GM18498 (cell line): ENCODE data around the gene CLBA1.

Experiments
- ATAC-seq: cut with Tn5 transposase; IDR thresholded peaks from one replicate; pipeline ENCODE4 v1.9.1; 2021; ENCODE audit warnings: mild to moderate bottlenecking, moderate library complexity; ENCODE audit not compliant: unreplicated experiment

Gene CLBA1

DNA sequence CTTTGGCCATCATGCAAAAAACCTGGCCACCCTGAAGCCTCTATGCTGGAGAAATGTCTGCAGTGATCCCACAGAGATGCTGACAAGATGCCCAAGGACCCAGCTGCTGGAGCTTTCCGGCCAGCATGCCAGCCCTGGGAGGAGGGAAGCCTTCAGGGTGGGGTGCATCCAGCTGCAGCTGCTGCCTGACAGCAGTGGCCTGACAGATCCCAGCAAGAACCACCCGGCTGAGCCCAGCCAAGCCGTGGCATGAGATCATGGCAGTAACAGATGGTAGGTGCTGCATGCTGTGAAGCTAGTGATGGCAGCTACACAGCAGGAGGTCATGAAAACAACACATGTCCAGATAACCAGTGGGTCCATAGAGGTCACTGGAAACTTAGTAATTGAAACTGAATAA is 13.8 kb downstream of the CLBA1 start:
- no peak for ATAC-seq

DNA sequence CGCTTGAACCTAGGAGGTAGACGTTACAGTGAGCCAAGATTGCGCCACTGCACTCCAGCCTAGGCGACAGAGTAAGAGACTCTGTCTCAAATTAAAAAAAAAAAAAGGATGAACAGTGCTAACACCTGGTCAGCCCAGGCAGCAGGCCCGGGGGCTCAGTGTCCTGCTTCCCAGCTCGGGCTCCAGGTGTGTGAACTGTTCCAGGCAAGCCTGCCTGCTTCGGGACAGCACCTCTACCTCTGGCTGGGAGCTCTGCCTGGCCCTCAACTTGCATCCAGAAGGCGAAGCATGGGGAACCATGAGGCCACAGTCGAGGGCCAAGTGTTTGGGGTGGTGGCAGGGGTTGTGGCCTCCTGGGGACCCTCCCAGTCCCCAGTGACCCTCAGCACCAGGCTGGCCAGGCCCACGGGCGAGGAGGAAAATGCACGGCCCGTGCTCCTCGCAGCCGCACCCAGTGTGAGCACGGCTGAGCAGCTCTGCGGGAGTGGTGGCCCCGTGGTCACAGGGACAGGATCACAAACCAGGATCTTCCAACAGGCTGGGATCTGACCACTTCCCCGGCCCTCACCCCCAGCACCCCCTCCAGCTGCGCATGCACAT is 19.8 kb downstream of the CLBA1 start:
- ATAC-seq = no peak

DNA sequence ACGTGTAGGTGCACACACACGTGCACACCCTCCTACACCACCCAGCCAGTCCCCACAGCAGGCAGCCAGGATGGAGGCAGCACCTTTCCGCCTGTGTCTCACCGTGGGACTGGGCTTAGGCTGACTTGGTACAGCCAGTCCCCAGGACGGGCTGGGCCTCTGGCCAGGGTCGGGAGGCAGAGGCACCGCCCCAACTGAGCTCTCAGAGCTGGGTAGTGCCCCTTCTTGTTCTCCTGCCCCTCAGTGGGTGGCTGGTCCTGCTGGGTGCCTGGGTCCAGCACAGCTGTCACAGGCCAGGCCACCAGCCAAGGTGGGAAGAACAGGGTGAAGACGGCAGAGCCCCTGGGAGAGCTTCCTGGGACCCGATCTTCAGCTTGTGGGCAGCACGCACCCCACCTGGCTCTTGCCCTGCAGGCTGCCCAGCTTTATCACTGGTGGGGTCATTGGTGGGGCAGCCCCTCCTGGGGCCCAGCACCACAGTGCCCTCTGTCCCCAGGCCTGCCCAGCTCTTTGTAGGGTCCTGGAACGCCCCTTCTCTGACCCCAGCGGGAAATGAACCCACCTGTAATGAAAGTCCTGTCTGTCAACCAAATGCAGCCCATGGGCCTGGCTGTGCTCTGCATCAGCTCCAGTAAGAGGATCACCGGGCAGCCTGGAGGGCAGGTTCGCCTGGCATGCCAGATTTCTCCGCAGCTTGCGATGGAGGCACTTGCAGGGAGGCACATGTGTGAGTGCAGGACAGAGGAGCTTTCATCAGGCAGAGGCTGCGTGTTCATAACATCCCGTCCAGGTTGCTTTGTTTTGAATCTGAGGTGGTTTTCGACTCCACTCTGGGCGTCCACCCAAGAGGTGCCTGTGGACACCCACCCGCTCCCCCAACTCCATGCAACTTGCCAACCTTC is 20.6 kb downstream of the CLBA1 start:
- no peak for ATAC-seq

DNA sequence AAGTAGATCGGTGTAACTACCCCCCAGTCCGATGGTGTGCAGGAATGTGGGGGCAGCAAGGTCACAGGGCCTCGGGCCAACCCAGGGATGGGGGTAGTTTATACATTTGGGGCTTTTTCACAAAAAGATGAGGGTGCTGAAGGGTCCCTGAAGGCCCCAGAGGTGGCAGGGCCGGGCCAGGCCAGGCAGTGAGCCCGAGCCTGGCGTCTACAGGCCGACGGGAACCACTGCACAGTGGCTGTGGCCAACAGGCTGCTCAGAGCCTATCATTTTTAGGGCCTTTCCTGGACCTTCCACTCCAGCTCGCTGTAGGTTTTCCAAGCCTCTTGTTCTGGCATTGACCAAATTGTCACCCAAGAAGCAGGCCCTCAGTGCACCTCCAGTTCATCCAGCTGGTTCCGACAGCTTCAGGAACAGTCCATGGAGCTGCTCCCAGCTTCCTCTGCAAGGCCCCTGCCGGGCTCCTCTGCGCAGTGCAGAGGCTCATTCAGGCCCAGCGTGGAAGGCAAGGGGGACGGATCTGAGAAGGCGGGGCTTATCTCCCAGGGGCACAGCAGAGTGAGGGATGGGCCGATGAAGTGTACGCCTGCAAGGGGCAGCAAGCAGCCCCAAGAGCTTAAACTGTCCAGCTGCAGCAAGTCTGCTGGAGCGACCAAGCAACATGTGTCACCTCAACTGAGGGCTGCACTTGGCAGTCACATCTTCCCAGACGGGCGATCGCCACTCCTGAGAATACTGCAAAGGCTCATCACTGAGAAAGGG is 21.4 kb downstream of the CLBA1 start:
- no peak for ATAC-seq

DNA sequence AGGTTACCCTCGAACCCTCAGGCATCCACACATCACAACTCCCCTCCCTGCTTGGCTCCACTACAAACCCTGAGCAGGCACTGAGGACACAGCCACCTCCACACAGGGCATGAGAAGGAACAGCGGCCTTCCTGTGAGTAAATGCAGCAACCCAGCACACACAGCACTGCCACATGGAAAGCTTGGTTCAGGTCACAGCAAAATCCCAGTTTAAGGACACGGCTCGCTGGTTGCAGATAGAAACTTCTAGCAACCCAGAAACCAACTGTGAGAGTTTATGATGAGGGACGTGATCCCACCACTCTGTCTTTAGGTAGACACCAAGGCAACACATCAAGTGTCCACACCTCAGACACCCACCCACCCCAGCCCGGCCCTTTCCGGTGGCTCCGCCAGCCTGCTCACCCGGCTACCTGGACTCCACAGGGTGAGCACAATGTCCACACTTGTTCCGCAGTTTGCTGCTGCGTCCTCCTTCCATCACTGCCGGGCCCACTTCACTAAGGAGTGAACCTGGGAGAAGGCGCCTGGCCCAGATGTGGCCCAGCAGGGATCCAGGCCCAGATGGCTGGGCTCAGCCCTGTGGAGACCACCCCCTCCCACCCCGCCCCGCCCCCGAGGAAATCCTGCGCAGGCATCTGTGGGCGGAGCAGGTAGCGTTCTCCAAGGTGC is 22.1 kb downstream of the CLBA1 start:
- no peak for ATAC-seq

DNA sequence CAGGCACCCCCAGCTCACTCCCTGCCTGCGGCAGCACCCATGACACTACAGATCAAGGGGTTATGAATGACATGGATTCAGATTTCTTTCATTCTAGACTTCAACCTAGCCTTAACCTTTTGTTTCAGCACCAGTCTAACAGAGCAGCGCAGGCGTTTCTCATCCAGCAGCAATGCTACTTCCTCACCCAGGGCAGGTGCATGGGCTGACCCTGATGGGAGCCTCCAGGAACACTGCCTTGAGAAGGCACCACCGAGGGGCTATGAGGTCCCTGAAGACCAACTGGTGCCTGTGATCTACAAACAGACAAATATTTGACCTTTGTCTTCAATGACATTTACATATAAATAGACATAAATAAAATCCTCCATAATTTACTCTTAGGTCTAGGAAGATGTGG is 24.5 kb downstream of the CLBA1 start:
- ATAC-seq = no peak

DNA sequence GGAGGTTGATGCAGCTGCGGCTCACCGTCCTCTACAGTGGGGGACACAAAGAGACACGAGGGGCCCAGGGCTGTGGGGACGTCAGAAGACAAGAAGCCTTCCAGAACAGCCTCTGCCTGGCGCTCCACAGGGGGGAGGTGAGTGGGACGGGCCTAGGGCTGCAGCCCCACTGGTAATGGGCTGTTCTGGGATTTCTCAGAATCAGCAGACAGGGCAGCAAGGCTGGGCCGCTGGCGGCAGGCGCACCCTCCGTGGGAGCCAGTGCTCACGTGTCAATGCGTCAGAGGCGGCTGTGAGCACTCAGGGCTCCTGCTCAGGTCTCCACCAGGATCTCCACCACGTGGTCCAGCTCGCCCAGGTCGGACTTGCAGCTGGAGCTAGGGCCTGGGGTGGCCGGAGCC is 25.3 kb downstream of the CLBA1 start:
- no peak for ATAC-seq

DNA sequence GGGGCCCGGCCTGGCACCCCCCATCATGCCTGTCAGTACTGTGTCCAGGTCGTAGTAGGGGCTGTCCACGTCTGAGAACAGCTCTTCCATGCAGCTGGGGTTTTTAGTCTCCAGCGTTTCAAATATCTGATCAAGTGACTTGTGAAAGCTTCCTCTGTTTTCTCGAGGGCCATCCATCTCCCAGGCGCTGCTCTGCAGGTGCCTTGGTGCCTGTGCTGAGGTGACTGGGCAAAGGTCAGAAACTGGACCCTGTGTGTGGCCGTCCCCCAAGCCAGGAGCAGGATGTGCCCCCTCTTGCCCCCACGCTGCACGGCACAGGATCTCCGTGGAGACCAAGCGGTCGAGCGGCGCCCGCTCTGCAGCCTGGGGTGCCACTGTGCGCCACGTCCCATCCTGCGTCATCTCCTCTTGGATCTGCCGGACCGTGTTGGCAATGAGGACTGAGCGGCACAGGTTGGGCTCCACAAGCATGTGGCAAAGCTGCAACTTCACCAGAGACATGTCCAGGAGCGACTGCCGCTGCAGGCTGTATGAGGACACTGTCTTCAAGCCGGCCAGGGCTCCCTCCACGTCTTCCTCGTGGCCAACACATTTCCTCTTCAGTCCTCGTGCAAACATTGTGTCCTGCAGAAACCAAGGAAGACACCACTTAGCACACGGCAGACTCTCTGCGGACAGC is 25.9 kb downstream of the CLBA1 start:
- ATAC-seq = no peak

DNA sequence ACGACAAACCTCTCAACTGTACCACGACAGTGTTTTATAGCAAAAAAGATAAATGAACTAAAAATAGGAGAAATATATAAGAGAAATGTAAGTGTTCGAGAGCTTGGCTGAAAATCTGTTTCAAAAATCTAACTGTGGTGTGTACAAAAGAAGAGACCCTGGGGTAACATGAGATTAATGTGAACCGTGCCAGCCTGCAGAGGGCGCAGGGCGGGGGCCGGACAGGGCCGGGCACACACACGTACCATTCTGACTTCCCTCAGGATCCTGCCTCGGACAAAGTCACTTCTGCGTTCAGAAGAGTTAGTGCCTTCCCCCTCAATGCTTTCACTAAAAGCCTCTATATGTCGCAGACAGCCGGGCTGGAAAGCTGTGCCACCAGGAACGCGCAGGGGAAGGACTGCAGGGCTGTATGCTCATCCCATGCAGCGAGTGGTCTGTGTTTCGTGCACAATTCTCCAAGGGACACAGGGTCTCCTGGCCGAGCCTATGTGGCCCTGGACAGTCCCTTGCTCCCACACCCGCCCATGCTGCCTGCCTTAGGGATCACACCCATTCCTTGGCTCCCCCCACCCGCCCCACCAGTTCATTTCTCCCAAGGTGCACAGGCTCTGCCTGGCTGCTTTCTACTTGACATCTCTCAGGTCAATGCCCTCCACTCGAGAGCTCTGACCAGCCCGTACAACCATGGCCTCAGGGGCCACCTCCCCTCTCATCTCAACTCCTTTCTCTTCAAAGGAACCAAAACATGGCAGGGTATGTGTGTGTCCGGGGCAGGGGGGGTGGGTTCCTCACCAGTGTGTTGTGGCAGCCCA is 26.8 kb downstream of the CLBA1 start:
- no peak for ATAC-seq

DNA sequence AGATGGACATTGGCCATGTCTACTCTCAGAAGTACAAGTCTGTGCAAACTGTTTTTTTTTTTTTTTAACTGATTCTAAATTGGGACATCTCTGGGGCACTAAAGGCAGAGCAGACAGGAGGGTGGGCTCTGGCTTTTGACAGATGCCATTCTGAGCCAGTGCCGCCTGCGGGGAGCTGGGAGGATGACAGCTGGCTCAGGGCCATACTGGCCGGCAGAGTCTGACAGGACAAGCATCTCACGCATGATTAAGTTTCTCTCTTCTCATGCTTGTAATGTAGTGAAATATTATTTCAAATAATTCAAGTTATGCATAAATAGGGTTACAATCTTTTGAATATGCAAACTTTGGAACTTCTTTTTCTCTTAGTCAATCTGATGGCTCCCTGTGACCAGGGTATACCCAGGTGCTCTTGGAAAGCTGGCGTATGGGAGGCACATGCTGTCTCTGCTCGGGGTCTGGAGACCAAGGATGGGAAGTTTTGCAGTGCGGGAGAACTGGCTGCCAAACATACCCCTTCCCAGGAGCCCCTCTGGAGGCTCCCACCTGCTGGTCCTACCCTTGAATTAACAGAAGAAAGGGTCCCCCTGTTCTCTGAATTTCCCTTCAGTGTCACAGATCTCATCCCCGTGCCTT is 27.7 kb downstream of the CLBA1 start:
- no peak for ATAC-seq

DNA sequence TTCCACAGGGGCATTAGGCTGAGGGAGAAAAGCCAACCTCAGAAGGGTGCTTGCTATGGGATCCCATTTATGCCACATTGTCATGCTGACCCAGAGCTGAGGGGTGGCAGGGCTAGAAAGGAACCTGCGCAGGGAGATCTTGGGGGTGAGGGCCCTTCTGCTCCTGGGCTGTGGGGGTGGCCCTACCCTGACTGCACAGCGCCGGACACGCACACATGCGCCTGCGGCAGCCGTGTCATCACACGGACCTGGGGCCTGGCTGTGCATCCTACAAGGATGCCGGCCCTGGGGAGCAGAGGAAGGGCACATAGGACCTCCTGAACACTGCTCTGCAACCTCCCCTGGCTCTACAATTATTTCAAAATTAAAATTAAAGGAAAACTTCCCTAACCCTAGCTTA is 28.4 kb downstream of the CLBA1 start:
- ATAC-seq = no peak

DNA sequence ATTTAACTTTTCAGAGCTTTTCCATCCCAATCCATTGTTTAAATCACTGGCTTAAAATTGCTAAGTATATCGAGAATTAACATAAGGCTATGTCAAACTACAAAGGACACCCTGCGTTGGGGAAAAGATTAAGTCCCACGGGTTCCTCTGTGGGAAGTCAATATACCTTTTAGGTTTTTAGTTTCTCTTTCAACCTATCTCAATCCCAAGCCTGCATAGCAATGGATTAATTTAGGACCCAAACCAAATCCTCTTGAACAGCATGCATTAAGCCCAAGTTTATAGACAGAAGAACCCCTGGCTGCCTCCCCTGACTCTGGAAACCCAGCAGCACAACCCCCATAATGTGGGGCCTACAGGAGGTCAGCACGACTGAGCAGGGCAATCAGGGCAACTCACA is 29.0 kb downstream of the CLBA1 start:
- ATAC-seq = no peak

DNA sequence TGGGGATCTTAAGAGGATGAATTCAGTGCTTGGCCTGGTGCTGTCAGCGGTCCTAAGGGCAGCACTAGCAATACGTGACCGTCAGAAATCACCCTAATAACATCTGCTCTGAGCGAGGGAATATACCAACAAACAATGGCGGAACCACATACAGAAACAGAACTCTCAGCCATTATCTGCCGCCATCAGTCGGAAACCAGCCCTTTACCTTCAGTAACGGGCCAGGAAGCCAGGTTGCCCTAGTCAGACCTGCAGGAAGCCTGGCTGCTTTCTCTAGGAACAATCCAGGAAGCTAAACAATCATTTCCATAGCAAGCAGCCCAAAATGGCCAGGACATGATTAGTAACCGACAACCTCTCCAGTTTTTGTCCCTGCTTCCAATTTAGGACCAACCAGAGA is 29.7 kb downstream of the CLBA1 start:
- ATAC-seq = no peak

DNA sequence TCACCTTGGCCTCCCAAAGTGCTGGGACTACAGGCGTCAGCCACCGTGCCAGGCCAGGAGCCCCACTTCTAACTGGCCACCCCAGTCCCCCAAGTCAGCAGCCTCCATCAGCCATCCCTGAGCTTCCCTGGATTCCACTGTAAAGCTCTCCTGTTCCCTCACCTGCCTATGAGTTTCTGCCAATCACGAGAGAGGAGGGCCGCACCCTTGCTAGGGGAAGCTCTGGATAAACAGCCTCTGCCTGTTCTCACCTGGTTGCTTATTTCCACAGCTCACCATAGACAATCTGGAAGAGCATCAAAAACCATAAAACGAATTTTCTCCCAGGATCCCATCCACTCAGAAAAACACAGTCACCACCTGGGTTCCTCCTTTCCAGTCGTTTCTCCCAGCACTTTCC is 30.3 kb downstream of the CLBA1 start:
- ATAC-seq = no peak

DNA sequence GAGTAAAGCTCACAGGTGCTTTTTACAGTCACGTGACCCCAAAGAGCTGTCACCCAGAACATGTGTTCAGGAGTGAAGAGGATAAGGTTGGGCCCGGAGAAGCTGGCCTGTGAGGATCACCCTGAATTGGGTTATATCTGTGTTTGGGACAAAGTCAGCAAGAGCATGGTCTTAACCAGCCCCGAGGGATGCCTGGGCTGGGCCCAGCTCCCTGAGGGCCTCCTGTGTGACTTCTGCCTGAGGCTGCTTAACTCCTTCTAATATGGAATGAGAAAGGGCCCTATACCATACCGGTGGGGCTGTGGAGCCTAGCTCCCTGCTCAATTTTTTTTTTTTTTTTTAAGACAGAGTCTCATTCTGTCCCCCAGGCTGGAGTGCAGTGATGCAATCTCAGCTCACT is 32.8 kb downstream of the CLBA1 start:
- no peak for ATAC-seq

DNA sequence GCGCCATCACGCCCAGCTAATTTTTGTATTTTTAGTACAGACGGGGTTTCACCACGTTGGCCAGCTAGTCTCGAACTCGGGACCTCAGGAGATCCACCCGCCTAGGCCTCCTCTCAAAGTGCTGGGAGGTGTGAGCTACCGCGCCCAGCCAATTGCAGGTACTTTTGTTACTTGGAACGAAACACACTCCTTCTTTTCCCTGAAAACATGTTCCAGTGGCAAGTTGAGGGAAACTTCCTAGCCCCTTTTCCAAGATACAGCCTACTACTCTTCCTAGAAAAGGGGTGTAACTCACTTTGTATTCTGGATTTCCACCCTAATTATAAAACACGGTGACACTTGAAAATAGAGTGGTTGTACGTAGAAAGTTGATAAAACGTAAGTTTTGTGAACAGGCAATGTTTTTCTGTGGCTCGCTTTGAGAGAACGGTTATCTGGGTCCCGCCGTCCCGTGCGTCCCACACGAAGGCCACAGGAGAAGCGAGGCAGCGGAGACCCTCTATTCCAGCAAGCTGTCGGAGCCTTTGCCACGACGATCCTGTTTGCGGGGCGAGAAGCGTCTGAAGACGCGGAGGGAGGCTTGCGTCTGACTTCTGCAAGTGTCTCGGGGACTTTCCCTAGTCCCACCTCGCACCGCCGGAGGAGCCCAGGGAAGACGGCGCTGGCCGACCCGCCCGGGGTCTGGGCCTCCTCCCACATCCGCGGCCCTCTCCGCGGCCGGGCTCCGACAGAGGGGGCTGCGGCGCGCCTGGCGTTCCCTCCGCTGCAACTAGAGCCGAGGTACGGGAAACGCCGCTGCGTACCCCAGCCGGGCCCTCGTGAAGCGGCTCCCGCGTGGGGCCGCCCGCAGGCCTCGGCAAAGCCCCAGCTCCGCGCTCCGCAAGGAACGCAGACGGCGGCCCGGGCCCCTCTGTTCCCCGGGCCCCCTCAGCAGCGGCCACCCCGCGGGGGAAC is 34.5 kb downstream of the CLBA1 start:
- peak; percentile 27 for ATAC-seq

DNA sequence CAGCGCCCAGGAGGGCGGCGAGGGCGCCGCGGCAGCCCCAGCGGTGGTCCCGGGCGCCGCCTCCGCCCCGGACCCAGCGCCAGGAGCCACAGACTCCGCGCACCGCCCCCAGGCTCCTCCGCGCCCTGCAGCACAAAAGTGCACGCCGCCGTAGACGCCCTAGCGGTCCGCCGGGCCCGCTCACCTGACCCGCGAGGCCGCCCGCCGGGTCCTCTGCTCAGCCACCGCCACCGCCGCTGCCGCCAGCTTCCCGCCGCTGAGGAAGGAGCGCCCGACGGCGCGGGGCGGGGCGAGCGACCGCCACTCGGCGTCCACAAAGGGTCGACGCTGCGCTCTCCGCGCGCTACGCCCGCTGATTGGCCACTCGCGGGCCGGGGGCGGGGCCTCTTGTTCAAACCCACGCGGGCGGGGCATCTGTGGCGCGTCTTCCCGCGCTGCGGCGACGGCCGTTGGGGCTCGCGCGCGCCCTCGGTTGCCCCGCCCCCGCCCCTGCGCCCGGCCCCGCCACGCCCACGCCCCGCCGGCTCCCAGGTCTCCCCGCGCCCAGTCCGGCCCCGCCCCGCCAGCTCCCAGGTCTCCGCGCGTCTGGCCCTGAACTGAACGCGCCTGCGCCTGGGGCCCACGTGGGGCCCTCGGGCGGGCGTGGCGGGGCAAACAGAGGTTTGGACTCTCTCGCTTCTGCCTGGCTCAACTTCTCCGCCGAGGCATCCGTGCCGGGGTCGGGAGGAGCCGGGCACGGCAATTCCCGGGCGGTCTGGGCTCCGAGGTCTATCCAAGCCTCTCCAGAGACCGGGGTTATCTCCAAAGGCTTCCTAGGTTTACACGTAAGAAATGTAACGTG is 35.4 kb downstream of the CLBA1 start, which contains the start of gene CDCA4:
TSS of gene CDCA4 (minus strand) at position 269 of the 841 bp plus-strand sequence. CDS start 9,154 bp downstream, outside the sequence.
- ATAC-seq = peak; percentile 82
